ENCODE results near the gene TMEM179. TPM values are rescaled to one million over a fixed set of nuclear protein-coding genes. Genes with fewer than 3 reads are reported as not detected.

The TMEM179 gene
- polyA plus RNA-seq, 3 donors from 2014 or later, result not detected

DNA sequence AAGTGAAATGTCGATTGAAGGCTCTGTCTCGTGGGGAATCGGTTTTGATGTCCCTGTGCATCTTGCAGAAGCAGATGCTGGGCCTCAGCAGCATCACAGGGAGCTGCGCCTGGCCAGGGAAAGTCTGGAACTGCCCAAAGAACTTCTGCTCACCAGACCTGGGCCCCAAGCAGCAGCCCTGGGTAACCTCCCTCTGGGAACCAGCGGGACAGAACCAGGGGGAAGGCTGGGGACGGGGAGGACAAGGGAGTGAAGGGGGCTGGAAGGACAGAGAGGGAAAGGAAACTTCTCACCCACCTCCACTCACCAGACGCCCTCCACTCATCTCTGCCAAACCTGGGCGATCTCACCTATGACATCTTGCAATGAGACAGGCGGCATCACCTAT lies 51.8 kb downstream of the TMEM179 start:
- no peak for DNase-seq
- H3K27ac Mint-ChIP-seq, result no peak overlapping the region
- H3K27me3 Mint-ChIP-seq (ENCODE audit: low read depth in 3 of 3), result peaks cover 1 to 4% (median 2%) of the 10 kb centered on the region in 3 donors
- no peak overlapping the region for H3K4me3 Mint-ChIP-seq
- no peaks in the 10 kb centered on the region for H3K4me1 Mint-ChIP-seq
- H3K36me3 Mint-ChIP-seq, result no peaks in the 10 kb centered on the region
- H3K9me3 Mint-ChIP-seq, result no peaks in the 10 kb centered on the region

DNA sequence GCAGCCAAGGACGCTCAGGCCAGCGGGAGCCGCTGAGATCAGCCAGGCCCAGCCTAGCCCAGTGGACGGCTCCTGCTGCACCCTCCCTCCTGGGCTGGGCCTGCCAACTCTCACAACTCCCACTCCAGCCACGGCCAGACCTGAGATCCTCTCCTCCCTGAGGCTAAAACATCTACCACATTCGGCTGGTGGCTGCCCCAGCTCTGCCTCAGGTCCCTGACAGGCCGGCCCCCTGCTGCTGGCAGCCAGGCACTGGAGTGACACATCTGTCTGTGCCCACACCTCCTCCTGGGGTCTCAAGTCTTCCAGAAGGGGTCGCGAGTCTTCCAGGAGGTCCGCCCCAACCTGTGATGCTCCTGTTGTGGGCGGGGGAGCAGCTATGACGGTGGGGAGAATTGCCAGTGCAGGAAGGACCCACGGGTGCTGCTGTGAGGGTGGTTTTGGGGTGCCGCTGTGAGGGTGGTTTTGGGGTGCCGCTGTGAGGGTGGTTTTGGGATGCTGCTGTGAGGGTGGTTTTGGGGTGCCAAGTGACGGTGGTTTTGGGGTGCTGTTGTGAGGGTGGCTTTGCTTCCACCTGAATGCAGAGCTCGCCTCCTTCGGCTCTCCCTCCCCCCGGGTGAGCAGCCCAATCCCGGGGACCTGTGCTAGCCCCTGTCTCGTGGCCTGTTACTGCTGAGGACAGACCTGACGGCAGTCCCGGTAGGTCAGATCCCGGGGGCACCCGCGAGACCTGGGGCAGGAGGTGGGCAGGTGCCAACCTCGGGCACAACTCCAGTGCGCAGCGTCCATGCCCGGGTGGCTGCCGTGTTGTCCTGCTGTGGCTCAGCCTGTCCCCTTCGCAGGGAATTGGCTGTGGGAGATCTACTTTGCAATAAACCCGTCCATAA lies 52.5 kb downstream of the TMEM179 start:
- Mint-ChIP-seq H3K27me3 (ENCODE audit: low read depth in 3 of 3) (peaks cover 1 to 4% (median 2%) of the 10 kb centered on the region in 3 donors), H3K9me3 (no peaks in the 10 kb centered on the region)

DNA sequence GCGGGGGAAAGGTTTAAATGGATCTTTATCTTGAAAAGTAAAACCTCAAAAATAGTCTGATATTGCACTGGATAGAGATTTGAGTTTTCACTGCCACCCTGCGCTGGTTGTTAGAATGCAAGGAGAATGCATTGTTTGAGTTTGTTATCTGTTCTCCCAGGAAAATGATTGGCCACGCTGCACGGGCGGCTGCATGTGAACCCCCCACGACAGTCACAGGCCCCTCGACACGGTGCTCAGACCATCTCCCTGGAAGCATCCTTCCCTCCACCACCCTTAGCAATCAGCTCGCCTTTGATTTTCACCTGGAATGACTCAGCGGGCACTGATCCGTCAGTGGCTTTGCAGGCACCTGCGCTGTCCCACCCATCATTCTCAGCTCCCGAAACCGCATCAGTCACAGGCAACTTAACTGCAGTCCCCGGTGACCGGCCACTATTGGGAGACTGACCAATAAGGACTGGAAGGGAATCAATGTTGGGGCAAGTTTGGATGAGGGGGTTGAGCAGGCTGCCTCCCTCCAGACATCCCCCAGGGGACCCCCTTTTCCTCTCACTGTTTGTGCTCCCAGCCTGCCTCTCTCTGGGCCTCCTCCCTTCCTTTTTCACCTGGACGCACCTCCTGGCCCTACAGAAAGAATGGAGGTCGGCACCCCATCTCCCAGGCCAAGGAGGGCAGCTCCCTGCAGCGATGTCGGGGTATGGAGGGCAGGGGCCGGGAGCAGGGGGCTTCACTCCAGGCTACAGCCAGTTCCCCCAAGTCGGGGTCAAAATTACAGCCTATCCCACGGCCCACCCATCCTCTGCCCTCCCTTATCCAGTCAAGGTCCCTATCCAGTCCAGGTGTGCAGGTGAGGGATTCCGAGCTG lies 53.5 kb downstream of the TMEM179 start:
- DNase-seq, result no peak
- H3K27ac Mint-ChIP-seq, result no peak overlapping the region
- no peak overlapping the region for H3K4me3 Mint-ChIP-seq
- peaks cover 1 to 4% (median 2%) of the 10 kb centered on the region in 3 donors for H3K27me3 Mint-ChIP-seq (ENCODE audit: low read depth in 3 of 3)
- H3K9me3 Mint-ChIP-seq, result no peaks in the 10 kb centered on the region
- H3K4me1 Mint-ChIP-seq, result no peaks in the 10 kb centered on the region
- H3K36me3 Mint-ChIP-seq, result no peaks in the 10 kb centered on the region

More for the DNA sequence above, 52.5 kb downstream of the TMEM179 start:
- no peaks in the 10 kb centered on the region for H3K36me3 Mint-ChIP-seq
- DNase-seq, result no peak
- no peaks in the 10 kb centered on the region for H3K4me1 Mint-ChIP-seq
- no peak overlapping the region for H3K4me3 Mint-ChIP-seq
- H3K27ac Mint-ChIP-seq, result no peak overlapping the region

- Mint-ChIP-seq H3K27me3 (ENCODE audit: low read depth in 3 of 3) (peaks cover 1 to 4% (median 2%) of the 10 kb centered on the region in 3 donors), H3K9me3 (no peaks in the 10 kb centered on the region), H3K4me1 (no peaks in the 10 kb centered on the region), H3K36me3 (no peaks in the 10 kb centered on the region), H3K4me3 (no peak overlapping the region), H3K27ac (no peak overlapping the region)
- DNase-seq, result no peak
Observed at GRCh38 chr14:104550340-104550860, 54.2 kb downstream of the TMEM179 start.

- no peak for DNase-seq
- Mint-ChIP-seq H3K27me3 (ENCODE audit: low read depth in 3 of 3) (peaks cover 1 to 4% (median 3%) of the 10 kb centered on the region in 3 donors), H3K4me3 (no peak overlapping the region), H3K9me3 (no peaks in the 10 kb centered on the region), H3K36me3 (no peaks in the 10 kb centered on the region), H3K4me1 (no peaks in the 10 kb centered on the region), H3K27ac (no peak overlapping the region)
Observed at GRCh38 chr14:104549536-104550339, 54.8 kb downstream of the TMEM179 start.

DNA sequence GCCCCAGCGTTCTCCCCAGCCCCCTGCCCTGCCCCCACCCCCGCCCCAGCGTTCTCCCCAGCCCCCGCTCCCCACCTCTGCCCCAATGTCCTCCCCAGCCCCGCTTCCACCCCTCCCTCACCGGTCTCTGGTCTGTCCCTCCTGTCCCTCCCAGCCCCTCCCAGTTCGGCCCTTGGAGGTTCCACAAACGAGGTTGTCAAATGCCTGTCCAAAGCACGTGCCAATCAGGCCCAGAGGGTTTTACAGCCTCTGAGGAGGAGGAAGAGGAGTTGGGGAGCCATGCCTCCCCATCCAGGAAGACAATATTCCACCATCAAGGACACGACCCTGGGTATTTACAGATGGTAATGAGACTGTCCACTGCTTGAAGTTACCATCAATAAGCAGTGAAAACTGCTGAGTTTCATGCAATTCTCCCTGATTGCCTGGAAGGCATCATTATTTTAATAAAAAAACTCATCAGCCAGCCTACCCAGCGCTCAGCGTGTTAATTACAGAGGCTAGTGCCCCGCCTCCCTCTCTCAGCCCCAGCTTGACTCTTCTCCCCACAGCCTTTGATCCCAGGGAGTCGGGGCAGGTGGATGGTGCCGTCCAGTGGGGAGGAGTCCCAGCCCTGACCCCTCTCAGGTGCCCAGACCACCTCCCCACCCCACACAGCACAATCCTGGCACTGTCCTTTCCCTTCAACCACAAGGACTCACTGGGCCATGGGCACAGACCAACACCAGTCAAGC lies 55.6 kb downstream of the TMEM179 start:
- H3K27me3 Mint-ChIP-seq (ENCODE audit: low read depth in 3 of 3), result peaks cover 1 to 7% (median 4%) of the 10 kb centered on the region in 3 donors
- DNase-seq, result no peak
- no peak overlapping the region for H3K4me3 Mint-ChIP-seq
- no peaks in the 10 kb centered on the region for H3K4me1 Mint-ChIP-seq
- H3K27ac Mint-ChIP-seq, result no peak overlapping the region
- H3K9me3 Mint-ChIP-seq, result no peaks in the 10 kb centered on the region
- H3K36me3 Mint-ChIP-seq, result no peaks in the 10 kb centered on the region

DNA sequence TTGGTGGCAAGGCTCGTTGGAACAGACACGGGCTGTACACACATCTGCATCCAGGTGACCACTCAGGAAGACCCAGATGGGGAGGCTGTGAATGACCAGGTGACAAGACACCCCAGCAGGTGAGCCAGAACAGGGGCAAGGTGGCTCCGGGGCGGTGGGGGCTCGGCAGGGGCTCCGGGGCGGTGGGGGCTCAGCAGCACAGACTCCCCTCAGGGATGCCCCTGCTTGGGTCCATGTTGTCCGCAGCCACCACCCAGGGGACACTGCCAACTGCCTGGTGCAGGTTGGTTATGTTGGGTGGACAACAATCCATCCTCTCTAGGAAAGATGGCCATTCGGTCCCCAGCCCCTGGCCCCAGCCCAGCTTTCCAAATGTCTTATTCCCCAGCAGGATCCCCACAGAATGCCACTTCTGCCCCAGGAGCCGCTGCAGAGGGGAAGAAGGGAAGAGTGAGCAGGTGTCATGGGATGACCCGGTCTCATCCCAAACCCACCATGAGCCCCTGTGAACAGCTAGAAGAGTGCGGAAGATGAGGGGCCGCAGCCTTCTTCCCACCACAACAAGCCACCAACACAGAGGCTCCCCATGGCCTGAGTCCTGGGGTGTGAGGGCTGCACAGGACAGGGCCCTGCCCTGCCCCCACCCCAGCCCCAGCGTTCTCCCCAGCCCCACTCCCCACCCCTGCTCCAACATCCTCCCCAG lies 56.4 kb downstream of the TMEM179 start:
- H3K27me3 Mint-ChIP-seq (ENCODE audit: low read depth in 3 of 3), result peaks cover 1 to 8% (median 4%) of the 10 kb centered on the region in 3 donors
- H3K9me3 Mint-ChIP-seq, result no peaks in the 10 kb centered on the region
- H3K27ac Mint-ChIP-seq, result no peak overlapping the region
- no peak overlapping the region for H3K4me3 Mint-ChIP-seq
- no peaks in the 10 kb centered on the region for H3K4me1 Mint-ChIP-seq
- H3K36me3 Mint-ChIP-seq, result no peaks in the 10 kb centered on the region
- DNase-seq, result no peak

DNA sequence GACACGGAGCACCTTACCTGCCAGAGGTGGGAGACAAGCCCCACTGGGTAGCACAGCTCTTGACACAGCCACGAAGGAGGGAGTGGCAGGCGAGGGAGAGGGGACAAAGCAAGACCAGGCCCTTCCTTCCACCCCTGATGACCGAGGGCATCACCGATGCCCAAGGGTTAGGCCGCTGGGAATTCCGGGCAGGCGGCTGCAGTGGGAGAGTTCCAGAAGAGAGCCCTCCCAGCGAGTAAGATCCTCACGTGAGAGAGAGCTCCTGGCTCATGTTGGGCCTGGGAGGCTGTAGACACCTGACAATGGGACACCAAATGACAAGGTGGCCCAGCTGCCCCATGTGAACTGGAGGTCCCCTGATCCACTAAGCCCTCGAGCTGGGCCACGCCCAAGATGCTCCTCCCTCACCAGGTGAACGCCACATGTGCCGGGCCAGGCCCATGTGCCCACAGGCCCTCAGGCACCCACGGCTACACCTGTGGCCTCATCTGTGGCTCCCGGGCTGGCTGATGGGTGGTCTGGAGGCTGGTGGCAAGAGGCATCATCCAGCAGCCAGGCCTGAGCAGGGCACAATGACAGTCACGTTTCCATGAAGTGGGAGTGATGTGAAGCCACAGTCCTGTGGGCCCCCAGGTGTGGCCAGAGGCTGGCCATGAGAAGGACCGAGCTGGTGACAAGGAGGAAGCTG lies 57.1 kb downstream of the TMEM179 start:
- no peak overlapping the region for H3K4me3 Mint-ChIP-seq
- H3K27me3 Mint-ChIP-seq (ENCODE audit: low read depth in 3 of 3), result peaks cover 1 to 8% (median 7%) of the 10 kb centered on the region in 3 donors
- no peaks in the 10 kb centered on the region for H3K4me1 Mint-ChIP-seq
- no peak for DNase-seq
- H3K9me3 Mint-ChIP-seq, result no peaks in the 10 kb centered on the region
- no peak overlapping the region for H3K27ac Mint-ChIP-seq
- no peaks in the 10 kb centered on the region for H3K36me3 Mint-ChIP-seq

DNA sequence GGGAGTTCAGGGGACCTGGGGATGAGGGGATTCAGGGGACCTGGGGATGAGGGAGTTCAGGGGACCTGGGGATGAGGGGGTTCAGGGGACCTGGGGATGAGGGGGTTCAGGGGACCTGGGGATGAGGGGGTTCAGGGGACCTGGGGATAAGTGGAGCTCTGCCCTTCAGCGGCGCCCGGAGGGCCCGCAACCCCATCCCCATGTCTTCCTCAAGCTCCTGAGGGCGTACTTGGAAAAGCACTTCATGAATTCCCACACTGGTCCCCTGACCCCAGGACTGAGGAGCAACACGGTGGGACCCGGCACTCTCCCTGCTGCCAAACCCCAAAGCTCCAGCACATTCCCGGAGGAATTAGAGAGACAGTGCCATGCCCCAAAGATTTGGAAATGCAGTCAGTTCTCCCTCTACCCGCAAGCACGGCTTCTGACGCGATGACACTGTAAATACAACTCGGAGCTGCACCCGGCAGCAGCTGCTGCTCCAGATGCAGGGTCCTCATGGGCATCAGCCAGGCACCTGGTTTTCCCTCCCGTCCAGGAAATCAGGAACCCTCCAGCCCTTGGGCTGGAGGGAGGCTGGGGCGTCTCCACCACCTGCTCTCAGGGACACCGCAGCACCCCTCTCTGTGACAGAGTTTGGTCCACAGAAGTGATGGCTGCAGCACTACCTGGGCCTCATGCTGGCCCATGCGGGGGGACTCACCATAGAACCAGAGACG lies 57.8 kb downstream of the TMEM179 start:
- Mint-ChIP-seq H3K9me3 (no peaks in the 10 kb centered on the region), H3K36me3 (no peaks in the 10 kb centered on the region), H3K4me3 (no peak overlapping the region), H3K27ac (no peak overlapping the region), H3K27me3 (ENCODE audit: low read depth in 3 of 3) (peaks cover 1 to 8% (median 7%) of the 10 kb centered on the region in 3 donors), H3K4me1 (no peaks in the 10 kb centered on the region)
- no peak for DNase-seq

DNA sequence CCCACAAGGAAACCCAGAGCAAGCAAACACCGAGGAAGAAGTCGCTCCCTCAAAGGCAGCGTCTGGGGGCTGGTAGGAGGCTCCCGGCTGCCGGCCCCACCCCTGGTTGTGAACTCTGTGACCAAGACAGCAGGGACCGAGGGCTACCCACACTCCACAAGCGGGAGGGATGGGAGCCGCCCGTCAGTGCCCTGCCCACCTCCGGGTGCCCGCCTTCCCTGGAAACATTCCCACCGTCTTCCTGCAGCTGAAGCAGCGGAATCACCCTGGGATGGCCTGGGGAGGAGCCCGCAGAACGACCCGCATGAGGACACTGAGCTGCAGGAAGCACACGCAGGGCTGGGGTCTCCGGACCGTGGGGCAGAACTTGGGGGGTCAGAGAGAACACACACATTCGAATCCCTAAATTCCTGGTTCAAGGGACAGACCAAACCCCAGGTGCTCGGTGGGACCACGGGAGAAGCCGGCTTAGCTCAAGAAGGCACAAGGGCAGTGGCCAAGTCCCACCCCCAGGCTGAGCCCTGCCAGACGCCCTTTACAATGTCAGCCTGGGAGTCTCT lies 58.5 kb downstream of the TMEM179 start:
- no peaks in the 10 kb centered on the region for H3K9me3 Mint-ChIP-seq
- H3K4me3 Mint-ChIP-seq, result no peak overlapping the region
- H3K27ac Mint-ChIP-seq, result no peak overlapping the region
- no peaks in the 10 kb centered on the region for H3K36me3 Mint-ChIP-seq
- H3K27me3 Mint-ChIP-seq (ENCODE audit: low read depth in 3 of 3), result peaks cover 1 to 8% (median 7%) of the 10 kb centered on the region in 3 donors
- H3K4me1 Mint-ChIP-seq, result no peaks in the 10 kb centered on the region
- DNase-seq, result no peak

DNA sequence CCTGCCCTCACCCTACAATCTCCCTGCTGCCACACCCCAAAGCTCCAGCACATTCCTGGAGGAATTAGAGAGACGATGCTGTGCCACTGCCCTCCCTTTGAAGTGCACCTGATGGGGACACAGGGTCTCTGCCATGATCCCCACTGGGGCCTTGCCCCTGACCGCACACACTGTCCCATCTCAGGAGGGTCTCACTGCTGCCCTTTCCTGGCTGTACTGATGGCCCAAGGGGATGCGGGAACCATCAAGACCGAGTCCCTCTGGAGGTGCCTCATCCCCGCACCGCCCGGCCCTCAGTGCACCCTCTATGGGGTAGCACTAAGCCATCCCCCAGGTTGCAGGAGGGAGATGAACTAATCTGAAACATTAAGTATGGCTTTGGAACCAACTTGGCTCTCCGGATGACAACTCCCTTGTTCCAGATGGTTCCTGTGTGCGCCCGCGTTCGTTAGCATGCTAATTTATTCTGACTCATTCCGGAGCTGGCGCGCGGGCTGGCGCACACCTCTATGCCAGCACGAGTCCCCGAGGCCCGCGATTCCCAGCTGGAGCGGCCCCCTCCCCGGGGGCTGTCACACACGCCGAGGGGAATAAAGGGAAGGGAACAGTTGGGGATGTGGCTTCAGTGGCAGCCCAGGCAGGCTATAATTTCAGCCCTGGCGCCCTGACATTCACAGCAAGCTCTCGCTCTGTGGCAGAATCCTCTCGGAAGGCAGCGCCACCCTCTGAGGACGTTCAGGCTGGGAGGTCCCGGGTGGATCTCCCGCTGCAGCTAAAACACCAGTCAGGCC lies 59.2 kb downstream of the TMEM179 start:
- H3K36me3 Mint-ChIP-seq, result no peaks in the 10 kb centered on the region
- peaks cover 1 to 7% (median 7%) of the 10 kb centered on the region in 3 donors for H3K27me3 Mint-ChIP-seq (ENCODE audit: low read depth in 3 of 3)
- no peaks in the 10 kb centered on the region for H3K4me1 Mint-ChIP-seq
- no peaks in the 10 kb centered on the region for H3K9me3 Mint-ChIP-seq
- H3K27ac Mint-ChIP-seq, result no peak overlapping the region
- H3K4me3 Mint-ChIP-seq, result no peak overlapping the region
- no peak for DNase-seq

Measured in immature natural killer cell (primary cell).